HG02678 (cell line): ENCODE results near the gene GDPD4.

Experiments
- ATAC-seq: cut with Tn5 transposase; IDR thresholded peaks from one replicate; pipeline ENCODE4 v1.9.1; 2021; ENCODE audit warnings: mild to moderate bottlenecking, moderate library complexity; ENCODE audit not compliant: unreplicated experiment

The GDPD4 gene

GRCh38 chr11:77206264-77207018 lies 95.0 kb downstream of the GDPD4 start:
- ATAC-seq = no peak

DNA sequence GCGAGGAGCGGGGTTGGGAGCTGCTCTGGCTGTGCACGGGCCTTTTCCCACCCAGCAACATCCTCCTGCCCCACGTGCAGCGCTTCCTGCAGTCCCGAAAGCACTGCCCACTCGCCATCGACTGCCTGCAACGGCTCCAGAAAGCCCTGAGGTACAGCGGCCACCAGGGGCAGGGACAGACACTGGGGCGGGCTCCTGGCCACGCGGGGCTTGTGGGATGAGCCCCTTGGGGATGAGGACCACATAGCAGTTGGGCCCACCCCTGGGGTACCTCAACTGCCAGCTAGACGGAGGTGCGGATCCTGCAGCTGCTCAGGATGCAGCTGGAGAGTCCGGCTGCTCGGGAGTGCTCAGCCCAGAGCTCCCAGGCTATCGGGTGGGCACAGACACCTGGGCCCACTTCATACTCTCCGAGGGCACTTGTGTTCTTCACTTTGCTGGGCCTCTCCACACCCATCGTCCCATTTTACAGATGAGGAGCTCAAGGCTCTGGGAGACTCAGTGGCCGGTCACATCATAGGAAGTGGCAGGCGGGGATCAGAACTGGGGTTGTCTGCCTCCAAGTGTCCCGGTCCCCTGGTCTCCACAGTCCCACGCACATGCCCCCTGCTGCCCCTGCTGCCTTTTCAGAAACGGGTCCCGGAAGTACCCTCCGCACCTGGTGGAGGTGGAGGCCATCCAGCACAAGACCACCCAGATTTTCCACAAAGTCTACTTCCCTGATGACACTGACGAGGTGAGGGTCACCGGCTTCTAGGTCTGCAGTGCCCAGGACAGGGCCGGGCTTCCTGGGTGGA lies 95.8 kb downstream of the GDPD4 start:
- no peak for ATAC-seq

GRCh38 chr11:77204754-77205466 lies 96.6 kb downstream of the GDPD4 start:
- no peak for ATAC-seq

DNA sequence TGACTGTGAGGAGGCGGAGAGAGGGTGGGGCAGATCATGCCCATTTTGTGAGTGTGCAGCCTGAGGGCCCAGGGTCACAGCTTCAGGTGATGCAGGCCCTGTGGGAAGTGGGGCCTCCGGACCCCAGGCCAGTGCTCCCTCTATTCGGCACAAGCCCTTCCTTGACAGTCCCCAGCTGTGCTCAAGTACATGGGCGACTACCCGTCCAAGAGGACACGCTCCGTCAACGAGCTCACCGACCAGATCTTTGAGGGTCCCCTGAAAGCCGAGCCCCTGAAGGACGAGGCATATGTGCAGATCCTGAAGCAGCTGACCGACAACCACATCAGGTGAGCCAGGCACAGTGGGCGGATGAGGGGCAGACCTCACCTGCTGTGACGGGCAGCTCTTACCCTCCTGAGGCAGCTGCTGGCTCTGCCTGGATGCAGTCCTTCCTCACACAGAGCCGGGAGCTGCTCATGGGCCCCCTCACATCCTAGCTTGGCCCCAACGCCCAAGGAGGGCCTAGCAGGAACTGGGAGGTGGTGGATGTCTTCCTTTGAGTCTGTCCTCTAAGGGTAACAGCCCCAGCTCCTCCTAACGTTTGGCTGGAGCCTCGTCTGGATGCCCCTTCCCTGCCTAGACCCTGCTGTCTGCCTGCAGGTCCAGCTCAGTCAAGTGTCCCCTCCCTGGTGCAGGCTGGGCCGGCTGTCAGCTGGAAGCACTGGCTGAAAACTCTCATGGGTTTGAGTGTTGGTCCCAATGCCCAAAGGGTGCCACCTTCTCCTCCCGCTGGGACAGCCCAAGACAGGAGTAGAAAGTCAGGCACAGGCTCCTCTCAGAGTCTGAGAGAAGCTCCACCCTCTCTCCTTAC lies 97.4 kb downstream of the GDPD4 start:
- no peak for ATAC-seq

DNA sequence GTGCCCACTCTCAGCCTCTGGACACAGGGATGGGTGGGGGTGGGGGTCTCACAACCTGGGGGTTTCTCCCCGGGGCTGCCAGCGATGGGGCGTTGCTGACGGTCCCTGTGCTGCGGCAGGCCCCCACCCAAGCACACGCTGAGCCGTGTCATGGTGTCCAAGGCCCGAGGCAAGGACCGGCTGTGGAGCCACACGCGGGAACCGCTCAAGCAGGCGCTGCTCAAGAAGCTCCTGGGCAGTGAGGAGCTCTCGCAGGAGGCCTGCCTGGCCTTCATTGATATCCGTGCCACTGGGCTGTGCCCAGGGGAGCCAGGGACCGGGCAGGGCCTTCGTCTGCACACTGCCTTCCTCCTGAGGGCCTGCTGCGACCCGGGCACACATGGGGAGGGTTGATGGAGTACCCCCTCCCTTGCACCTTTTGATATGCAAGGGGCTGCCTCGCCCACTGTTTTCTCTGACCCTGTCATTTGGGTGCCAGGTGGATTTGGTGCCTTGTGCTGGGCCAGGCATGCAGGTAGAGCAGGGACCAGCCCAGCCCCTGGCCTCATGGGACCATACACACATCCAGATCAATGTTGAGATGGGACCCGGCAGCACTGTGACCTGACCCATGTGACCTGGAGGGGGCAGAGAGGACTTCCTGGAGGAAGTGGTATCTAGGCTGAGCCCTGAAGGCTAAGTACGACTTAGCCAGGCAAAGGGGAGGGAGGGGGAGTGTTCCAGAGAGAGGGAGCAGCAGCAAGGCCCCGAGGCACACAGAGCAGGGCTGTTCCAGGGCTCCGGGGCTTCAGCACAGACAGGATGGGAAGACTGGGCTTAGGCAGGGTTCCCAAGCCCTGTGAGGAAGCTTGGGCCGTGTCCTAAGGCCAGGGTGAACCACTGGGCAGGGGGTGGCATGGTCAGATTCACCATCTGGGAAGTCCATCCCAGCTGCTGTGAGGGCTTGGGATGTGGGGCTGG lies 98.3 kb downstream of the GDPD4 start:
- ATAC-seq = no peak

DNA sequence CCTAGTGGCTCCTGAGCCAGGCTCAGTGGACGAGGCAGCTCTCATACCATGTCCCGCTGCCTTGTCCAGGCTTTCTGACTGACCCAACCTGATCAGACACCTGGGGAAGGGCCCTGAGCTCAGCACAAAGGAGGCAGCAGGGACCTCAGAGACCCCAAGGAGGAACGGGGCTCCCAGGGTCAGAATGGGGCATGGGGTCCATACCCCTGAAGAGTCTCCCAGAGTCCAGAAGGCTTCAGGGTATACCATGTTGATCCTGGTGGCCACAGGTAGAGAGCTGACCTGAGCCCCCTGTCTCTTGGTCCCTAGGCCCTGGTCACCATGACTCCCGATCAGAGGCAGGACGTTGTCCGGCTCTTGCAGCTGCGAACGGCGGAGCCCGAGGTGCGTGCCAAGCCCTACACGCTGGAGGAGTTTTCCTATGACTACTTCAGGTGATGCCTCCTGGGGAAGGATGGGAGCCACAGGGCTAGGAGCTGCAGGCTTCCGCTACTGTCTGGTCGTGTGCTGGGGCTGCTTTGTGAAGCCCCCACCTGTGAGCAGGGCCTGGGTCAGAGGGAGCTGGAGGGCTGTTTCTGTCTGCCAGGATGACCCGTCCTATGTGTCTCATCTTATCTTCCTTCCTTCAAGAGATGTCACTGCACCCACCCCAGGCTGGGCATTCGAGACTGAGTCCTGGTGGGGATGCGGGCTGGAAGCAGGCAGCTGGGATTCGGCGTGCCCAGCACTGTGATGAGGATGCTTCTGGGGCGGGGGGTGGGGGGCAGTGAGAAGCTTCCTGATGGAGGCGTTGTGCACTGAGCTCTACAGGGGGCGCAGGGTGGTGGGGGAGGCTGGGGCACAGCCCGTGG lies 99.3 kb downstream of the GDPD4 start:
- no peak for ATAC-seq

DNA sequence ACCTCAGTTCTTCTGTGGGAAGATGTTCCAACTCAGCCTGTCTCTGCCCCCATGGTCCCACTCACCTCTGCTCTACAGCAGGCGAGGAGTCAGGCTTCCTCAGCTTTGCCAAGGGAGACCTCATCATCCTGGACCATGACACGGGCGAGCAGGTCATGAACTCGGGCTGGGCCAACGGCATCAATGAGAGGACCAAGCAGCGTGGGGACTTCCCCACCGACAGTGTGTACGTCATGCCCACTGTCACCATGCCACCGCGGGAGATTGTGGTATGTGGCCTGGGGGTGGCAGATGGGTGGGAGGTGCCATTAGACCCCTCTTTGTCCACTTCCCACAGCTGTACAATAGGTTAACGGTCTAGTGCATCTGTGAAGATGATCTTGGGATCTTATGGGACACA lies 100.1 kb downstream of the GDPD4 start:
- no peak for ATAC-seq

DNA sequence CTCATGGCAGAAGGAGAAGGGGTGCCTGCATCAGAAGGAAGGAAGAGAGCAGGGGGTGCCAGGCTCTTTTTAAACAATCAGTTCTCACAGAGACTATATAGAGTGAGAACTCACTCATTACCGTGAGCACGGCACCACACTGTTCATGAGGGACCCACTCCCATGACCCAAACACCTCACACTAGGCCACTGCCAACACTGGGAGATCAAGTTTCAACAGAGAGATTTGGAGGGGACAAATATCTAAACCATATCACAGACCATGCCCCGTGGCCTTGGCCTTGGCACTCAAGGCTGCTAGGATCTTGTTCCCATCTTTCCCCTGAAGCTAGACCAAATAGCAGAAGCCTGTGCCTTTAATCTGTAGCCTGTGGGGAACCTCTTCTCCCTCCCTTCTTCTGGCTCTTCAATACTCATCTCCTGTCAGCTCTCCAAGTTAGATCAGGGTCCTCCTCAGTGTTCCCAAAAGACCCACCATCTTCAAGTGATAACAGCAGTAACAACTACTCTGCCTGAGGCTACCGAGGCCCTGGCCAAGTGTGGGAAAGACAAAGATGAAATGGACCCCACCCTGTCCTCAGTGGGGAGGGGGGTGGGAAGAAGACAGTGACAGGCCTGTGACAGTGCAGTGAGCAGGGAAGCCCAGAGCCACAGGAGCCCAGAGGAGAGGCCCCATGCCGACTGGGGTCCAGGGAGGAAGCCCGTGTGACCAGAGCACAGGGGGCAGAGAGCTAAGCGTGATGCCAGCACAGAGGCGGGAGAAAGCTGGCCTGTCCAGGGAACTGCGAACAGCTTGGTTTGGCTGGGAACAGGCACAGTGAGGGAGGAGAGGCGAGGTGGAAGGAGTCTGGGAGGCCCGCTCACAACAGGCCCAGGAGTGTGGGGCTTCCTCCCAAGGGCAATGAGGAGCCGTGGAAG lies 100.9 kb downstream of the GDPD4 start:
- ATAC-seq = no peak

DNA sequence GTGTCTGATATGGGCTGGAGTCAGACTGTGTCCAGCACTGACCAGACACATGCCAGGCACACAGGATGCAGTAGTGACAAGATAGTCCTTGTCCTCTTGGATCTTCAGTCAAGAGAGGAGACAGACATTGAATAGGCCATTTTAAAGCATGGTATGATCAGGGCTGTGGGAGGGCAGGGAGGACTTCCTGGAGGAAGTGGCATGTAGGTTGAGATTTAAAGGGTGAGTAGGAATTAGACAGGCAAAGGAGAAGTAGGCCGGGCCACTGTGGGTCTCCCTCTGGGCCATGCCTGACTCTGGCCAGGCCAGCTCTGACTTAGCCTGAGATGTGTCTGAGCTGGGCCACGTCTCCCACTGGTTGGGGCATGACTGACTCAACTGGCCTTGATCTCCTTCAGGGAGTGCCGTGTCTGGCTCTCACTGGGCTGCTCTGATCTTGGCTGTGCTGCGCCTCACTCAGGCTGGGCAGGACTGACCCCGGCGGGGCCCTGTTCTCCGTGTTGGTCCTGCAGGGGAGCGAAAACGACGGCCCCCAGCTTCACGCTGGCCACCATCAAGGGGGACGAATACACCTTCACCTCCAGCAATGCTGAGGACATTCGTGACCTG lies 102.2 kb downstream of the GDPD4 start:
- no peak for ATAC-seq

DNA sequence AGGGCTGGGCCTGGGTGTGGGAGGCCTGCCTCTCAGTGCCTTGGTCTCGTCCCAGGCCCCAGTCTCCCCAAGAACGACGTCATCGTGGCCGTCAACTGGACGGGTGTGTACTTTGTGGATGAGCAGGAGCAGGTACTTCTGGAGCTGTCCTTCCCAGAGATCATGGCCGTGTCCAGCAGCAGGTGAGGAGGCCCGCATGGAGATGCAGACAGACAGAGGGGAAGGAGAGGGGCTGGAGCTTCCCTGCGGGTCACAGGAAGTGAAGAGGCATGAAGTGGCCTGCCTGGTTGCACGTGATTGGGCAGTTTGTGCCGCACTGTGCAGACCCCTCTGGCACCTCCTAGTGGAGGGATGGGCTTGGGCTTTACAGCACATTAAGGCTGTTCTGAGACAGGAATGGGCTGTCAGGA lies 103.0 kb downstream of the GDPD4 start:
- ATAC-seq = no peak

- ATAC-seq = no peak
Measured at GRCh38 chr11:77197626-77198320, 103.7 kb downstream of the GDPD4 start.

- ATAC-seq = no peak
Measured at GRCh38 chr11:77196961-77197360, 104.5 kb downstream of the GDPD4 start.

- ATAC-seq = no peak
Measured at GRCh38 chr11:77195071-77195755, 106.3 kb downstream of the GDPD4 start.

DNA sequence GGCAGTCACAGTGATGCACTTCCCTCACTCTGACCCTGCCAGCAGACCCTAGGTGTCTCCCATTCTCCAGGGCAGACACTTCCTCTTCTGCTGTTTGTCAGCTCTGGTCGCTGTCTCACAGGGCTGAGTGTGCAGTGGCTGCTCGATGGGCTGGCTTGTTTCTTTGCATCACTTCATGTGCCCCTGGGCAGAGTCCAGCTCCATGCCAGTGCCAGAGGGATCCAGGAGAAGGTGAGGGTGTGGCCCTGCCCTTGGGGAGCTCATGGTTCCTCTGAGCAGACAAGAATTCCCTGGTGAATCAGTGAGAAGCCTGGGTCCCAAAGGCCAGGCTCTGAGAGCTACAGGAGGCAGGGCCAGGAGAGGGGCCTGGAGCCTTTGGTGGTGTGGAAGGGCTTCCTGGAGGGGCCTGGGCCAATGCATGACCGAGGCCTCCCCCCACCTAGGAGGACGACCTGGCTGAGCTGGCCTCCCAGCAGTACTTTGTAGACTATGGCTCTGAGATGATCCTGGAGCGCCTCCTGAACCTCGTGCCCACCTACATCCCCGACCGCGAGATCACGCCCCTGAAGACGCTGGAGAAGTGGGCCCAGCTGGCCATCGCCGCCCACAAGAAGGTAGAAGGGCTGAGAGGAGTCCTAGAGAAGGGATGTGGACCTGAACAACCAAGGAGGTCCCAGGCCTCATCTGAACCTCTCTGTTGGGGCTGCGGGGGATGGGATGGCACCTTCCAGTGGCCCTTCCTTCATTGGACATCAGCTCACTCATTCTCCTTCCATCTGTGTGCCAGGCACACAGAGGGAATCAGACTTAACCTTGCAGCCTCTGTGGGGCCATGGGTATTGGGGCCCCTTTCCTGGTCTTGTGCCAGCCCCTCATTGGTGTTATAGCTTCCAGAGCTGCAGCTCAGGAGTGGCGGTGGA lies 107.3 kb downstream of the GDPD4 start:
- no peak for ATAC-seq

DNA sequence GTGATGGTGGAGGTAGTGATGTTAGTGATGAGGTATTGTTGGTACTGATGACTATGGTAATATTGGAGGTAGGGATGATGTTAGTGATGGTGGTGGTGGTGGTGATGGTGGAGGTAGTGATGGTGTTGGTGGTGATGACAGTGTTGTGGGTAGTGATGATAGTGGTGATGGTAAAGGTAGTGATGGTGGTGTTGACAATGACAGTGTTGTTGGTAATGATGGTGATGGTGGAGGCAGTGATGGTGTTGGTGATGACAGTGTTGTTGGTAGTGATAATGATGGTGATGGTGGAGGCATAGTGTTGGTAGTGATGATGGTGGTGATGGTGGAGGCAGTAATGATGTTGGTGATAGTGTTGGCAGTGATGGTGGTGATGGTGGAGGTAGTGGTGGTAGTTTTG lies 108.3 kb downstream of the GDPD4 start:
- ATAC-seq = no peak
